Adrenal gland (tissue), 5 donors: ENCODE measurements around the gene TMEM129.

Experiments
- POLR2A ChIP-seq, 2 donors: fragments of 450-650 bp; IDR thresholded peaks; one replicate each; pipeline ENCODE4 v1.6.1; 2017; ENCODE audit warnings: antibody characterized with exemption in 2 of 2, mild to moderate bottlenecking in 2 of 2, moderate library complexity in 1 of 2
- TF ChIP-seq, protein P1 (sequence below), 6 experiments: fragments of 450-650 bp in 4 of 6; fragments of 200-600 bp in 2 of 6; sonication (generic) in 1 of 6; IDR thresholded peaks; 1 replicate in 5 of 6; 2 replicates in 1 of 6; pipeline versions ENCODE4 v1.5.1 to v1.8.0; 2016 to 2021; ENCODE audit warnings: antibody characterized with exemption in 6 of 6, mild to moderate bottlenecking in 2 of 6, moderate library complexity in 1 of 6
- donor health status: DM: no; HTN: no; CAD: no.

DNA sequence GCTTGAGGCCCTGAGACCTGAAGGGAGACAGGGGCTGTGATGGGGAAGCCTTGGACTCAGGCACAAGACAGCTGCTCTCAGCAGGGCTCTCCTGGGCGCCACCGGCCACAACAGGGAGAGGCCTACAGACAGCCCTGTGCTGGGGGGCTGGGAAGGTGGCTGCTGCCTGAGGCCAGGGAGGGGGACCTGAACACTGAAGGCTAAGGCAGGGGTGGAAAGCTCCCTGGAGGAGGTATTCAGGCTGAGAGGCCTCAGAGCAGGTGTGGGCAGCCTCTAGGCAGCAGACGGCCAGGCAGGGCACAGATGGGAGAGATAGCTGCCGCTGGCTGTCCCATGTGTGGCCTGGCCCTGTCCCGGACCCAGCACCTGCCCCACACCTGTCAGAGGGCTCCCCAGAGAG, 33.2 kb upstream of the TMEM129 start:
- TF ChIP-seq, protein P1, sequence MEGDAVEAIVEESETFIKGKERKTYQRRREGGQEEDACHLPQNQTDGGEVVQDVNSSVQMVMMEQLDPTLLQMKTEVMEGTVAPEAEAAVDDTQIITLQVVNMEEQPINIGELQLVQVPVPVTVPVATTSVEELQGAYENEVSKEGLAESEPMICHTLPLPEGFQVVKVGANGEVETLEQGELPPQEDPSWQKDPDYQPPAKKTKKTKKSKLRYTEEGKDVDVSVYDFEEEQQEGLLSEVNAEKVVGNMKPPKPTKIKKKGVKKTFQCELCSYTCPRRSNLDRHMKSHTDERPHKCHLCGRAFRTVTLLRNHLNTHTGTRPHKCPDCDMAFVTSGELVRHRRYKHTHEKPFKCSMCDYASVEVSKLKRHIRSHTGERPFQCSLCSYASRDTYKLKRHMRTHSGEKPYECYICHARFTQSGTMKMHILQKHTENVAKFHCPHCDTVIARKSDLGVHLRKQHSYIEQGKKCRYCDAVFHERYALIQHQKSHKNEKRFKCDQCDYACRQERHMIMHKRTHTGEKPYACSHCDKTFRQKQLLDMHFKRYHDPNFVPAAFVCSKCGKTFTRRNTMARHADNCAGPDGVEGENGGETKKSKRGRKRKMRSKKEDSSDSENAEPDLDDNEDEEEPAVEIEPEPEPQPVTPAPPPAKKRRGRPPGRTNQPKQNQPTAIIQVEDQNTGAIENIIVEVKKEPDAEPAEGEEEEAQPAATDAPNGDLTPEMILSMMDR (IDR thresholded peaks at IDR 0.05), result no peak
- TF ChIP-seq POLR2A (IDR thresholded peaks at IDR 0.05), result no peak
